Suppressor macrophage (primary cell): ENCODE data around the gene SNAI1.
"Not testable (repeated sequence)": the region's sequence is repeated elsewhere in the genome, so short reads cannot be mapped to it uniquely, and the experiment has no call there.

Experiments used
- DNase-seq, 4 experiments: peaks; one replicate each; pipeline ENCODE4 v3.0.0-alpha.2; 2020 to 2022

The SNAI1 gene

GRCh38 chr20:49964964-49965780 lies 17.6 kb upstream of the SNAI1 start:
- DNase-seq, result peak; percentile 62 to 79 (median 68)

DNA sequence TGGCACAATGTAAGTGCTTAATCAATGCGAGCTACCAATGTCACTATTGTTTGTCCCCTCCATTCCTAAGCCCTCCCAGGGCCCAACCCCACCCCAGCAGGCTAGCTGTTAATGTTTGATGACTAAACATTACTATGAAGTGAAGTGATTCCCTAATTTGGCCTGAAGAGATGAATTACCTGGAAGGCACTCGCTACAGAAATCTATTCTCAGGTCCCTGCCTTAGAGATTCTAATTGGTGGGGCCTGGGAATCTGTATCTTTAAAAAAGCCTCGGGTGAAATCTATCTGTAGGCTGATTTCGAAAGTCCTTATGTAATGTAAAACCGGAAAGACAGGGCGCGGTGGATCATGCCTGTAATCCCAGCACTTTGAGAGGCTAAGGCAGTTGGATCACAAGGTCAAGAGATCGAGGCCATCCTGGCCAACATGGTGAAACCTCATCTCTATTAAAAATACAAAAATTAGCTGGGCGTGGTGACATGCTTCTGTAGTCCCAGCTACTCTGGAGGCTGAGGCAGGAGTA lies 16.9 kb upstream of the SNAI1 start:
- DNase-seq, result peak in 3 of 4 experiments; percentile 39 to 45 (median 45)

DNA sequence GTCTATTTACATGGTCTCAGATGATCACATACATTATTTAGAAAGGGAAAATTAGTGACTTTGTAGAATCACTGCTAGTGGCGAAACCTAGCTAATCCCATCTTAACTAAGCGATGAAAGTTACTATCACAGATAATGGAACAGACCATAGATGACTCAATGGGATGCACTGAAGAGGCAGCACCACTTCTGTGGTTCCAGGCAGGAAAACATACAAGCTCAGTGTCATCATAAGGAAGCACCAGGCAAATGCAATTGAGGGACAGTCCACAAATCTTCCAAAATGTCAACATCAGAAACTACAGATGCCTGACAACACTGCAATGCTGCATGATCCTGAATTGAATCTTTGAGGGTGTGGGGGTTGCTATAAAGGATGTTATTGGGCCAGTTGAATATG lies 15.9 kb upstream of the SNAI1 start:
- DNase-seq, result no peak

DNA sequence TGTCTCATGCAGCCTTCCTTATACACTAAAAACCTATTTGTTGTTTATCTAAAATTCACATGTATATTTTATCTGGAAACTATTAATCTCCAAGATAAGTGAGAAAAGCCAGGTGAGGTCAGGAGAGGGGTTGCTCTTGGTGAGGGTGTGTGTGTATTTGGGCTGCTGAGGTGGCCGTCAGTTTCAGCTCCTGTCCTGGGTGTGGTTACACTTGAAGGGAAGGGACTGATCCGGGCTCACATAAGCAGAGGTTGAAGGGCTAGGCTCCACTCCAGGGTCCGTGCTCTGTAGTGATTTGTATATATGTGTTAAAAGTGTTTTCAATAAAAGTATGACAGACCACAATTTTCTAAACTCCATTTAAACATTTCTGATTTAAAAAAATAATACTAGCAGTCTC lies 13.5 kb upstream of the SNAI1 start:
- DNase-seq, result peak in 1 of 4 experiments; percentile 29

- DNase-seq, result no peak
Observed at GRCh38 chr20:49969946-49970345, 12.8 kb upstream of the SNAI1 start.

- no peak for DNase-seq
Observed at GRCh38 chr20:49970498-49970897, 12.3 kb upstream of the SNAI1 start.

GRCh38 chr20:49973981-49974380 lies 8.8 kb upstream of the SNAI1 start:
- no peak for DNase-seq

DNA sequence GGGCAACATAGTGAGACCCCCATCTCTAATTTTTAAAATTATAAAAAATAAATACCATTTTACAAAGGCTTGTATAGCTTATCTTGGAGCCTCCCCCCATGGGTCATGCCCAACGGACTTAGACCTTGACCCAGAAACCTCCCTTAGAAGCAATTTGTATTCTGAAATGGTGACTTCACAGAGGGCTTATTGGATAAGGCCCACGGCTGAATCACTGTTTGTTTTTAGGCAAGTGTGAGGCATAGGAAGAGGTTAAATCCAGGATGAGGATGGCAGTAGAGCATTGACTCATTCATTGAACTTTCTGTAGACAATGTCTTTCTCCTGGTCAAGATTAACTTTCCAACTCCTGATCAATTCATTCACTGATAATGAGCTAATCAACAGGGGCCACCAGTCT lies 6.2 kb upstream of the SNAI1 start:
- DNase-seq, result no peak

- not testable (repeated sequence) for DNase-seq
Observed at GRCh38 chr20:49977740-49978139, 5.0 kb upstream of the SNAI1 start.

DNA sequence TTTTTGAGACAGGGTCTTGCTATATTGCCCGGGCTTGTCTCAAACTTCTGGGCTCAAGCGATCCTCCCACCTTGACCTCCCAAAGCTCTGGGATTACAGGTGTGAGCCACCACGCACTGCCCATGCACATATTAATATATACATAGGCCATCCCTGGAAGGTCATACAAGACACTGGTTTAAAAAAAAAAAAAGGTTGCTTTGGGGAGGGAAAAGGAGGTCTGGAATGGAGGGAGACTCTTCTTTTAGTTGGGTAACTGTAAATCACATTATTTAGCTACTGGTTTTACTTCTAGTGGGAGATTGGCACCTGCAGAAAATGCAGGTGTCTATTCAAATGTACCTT lies 4.1 kb upstream of the SNAI1 start:
- DNase-seq, result no peak

DNA sequence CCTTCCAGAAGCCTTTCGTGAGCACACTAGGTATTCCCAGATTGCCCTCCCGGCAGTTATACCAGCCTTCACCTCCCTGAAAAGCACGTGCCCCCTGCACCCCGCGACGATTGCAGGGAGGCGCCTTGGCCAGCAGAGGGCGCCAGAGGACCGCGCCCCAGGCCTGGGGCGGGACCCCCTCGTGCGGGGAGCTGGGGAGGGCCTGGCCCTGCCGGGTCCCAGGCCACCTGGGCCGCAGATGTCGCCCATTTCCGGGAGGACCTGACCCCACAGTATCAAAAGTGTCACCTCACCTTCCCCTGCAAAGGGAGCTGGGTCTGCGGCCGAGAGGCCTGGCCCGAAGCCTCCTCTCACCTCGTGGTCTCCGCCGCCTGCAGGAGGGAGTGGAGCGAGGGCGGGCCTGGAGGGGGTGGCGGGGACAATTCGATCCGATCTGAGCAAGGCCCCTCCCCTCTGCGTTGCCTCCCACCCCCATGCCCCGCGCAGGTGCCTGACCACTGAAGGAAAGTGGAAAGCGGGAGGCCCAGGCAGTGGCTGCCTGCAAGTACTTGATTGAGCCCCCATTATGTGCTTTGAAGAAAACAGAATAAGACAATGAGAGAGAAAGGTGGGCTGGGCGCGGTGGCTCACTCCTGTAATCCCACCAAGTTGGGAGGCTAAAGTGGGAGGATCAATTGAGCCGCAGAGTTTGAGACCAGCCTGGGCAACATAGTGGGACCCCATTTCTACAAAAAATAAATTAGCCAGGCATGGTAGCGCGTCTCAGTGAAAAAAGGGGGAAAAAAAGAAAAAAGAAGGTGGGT lies 3.5 kb upstream of the SNAI1 start:
- peak; percentile 43 to 78 (median 63) for DNase-seq

GRCh38 chr20:49980140-49981008 lies 2.4 kb upstream of the SNAI1 start:
- no peak for DNase-seq

GRCh38 chr20:49981218-49982071 lies 1.3 kb upstream of the SNAI1 start:
- no peak for DNase-seq

- DNase-seq, result peak in 1 of 4 experiments; percentile 21
Observed at GRCh38 chr20:49982072-49982345, 771 bp upstream of the SNAI1 start.

GRCh38 chr20:49983123-49983847 lies 505 bp downstream of the SNAI1 start:
- DNase-seq, result no peak

DNA sequence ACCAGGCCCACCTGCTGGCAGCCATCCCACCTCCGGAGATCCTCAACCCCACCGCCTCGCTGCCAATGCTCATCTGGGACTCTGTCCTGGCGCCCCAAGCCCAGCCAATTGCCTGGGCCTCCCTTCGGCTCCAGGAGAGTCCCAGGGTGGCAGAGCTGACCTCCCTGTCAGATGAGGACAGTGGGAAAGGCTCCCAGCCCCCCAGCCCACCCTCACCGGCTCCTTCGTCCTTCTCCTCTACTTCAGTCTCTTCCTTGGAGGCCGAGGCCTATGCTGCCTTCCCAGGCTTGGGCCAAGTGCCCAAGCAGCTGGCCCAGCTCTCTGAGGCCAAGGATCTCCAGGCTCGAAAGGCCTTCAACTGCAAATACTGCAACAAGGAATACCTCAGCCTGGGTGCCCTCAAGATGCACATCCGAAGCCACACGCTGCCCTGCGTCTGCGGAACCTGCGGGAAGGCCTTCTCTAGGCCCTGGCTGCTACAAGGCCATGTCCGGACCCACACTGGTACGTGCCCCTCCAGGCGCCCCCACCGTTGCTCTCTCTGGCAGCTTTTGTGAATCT lies 1.1 kb downstream of the SNAI1 start:
- DNase-seq, result no peak

GRCh38 chr20:49984426-49985153 lies 1.8 kb downstream of the SNAI1 start:
- DNase-seq, result no peak

DNA sequence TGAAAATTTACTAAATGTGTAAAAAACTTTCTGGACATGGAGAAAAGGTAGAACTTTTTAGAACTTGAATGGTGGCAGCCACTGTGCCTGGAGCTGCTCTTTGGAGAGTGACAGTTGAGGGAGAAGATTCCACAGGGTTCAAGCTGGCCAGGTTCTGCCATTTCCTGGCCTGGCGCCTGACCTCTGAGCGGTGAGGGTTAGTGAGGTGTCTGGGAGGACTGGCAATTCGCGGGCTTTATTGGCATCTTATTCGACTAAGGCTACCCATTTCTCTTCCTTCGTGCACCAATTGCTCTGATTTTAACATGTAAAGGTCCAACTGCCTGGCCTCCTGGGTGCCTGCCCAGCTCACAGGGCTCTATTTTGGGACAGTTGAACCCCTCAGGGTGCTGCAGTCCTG lies 2.4 kb downstream of the SNAI1 start:
- no peak for DNase-seq

- DNase-seq, result no peak
Observed at GRCh38 chr20:49985617-49986016, 2.8 kb downstream of the SNAI1 start.

DNA sequence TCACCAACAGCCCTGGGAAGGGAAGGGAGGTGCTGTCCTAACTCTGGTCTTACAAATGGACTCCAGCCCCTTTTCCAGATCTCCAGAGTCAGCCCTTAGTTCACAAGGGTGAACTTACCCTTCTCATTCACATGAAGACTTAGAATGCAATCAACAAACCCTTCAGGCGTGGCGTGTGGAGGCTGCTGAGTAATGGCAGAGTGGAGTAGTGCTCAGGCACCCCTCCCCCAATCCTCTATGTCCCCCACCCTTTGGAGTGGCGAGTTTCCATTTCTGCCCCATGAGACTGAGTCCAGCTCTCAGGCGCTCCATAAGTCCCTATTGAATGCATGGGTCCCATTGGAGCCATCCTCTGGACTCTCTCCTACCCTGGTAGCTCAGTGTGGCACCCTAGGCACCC lies 3.3 kb downstream of the SNAI1 start:
- no peak for DNase-seq
